ENCODE results near the gene SYNJ2.

Gene SYNJ2

GRCh38 chr6:158044525-158044888, 62.8 kb downstream of the SYNJ2 start:
- DNase-seq: no peak

GRCh38 chr6:158046201-158047126, 64.8 kb downstream of the SYNJ2 start:
- no peak for DNase-seq

GRCh38 chr6:158047127-158047518, 65.5 kb downstream of the SYNJ2 start:
- no peak for DNase-seq

GRCh38 chr6:158047563-158048323, 66.1 kb downstream of the SYNJ2 start:
- DNase-seq: no peak

- no peak for DNase-seq
Measured at GRCh38 chr6:158048589-158048988, 66.9 kb downstream of the SYNJ2 start.

- no peak for DNase-seq
Measured at GRCh38 chr6:158049055-158050028, 67.7 kb downstream of the SYNJ2 start.

GRCh38 chr6:158050107-158050735, 68.6 kb downstream of the SYNJ2 start:
- DNase-seq: no peak

GRCh38 chr6:158050955-158051354, 69.3 kb downstream of the SYNJ2 start:
- no peak for DNase-seq

GRCh38 chr6:158051968-158052367, 70.3 kb downstream of the SYNJ2 start:
- DNase-seq: no peak

- DNase-seq: no peak
Measured at GRCh38 chr6:158053377-158054313, 72.0 kb downstream of the SYNJ2 start.

- no peak for DNase-seq
Measured at GRCh38 chr6:158056355-158056754, 74.7 kb downstream of the SYNJ2 start.

- DNase-seq: no peak
Measured at GRCh38 chr6:158056804-158057203, 75.1 kb downstream of the SYNJ2 start.

- DNase-seq: no peak
Measured at GRCh38 chr6:158057213-158057987, 75.7 kb downstream of the SYNJ2 start.

GRCh38 chr6:158058171-158058651, 76.5 kb downstream of the SYNJ2 start:
- DNase-seq: no peak

- DNase-seq: no peak
Measured at GRCh38 chr6:158059108-158059507, 77.4 kb downstream of the SYNJ2 start.

GRCh38 chr6:158060455-158061360, 79.0 kb downstream of the SYNJ2 start:
- DNase-seq: peak; percentile 24

GRCh38 chr6:158061361-158061708, 79.7 kb downstream of the SYNJ2 start:
- DNase-seq: no peak

GRCh38 chr6:158061709-158062461, 80.2 kb downstream of the SYNJ2 start:
- DNase-seq: no peak
